ENCODE data around the gene MCRIP1. TPM values are rescaled to one million over a fixed set of nuclear protein-coding genes. Genes with fewer than 3 reads are reported as not detected.

The MCRIP1 gene
- total and polyA plus RNA-seq, 2 experiments from 2014 or later = 161 to 233 TPM

DNA sequence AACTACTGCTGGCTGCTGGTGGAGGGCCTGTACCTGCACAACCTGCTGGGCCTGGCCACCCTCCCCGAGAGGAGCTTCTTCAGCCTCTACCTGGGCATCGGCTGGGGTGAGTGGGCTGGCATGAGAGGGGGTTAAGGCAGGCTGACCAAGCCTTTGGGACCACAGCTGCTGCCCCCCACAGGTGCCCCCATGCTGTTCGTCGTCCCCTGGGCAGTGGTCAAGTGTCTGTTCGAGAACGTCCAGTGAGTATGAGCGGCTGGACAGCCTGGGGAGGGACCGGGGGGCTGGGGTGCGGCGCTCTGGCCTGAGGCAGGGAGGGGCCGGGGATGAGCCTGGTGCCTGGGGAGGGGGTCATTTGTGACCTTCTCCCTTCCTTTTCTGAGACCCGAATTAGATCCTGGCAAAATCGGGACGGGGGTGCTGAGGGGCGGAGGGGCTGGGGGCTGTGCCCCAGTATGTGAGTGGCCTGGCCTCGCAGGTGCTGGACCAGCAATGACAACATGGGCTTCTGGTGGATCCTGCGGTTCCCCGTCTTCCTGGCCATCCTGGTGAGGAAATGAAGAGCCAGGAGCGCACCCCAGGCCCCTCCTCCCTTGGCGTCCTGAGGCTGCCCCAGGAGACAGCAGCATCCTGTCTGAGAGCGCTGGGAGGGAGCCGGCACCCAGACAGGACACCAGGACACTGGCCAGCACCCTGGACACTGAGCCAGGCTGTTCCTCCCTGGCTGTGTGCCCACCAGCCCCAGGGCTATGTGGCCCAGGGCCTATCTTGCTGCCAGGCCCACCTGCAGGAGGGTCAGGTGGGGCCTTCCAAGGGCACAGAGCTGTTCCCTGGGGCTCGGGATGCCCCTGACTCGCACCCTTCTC is 21.2 kb downstream of the MCRIP1 start:
- Histone ChIP-seq H3K4me3 (no peak overlapping the region), H3K27ac (no peak overlapping the region), H3K4me1 (ENCODE audit: low read depth) (peaks cover 4% of the 10 kb centered on the region), H3K9me3 (ENCODE audit: low read depth) (no peaks in the 10 kb centered on the region), H3K36me3 (no peaks in the 10 kb centered on the region), H3K27me3 (peaks cover 29% of the 10 kb centered on the region)
- DNase-seq (ENCODE audit: low read depth in 1 of 2, low spot score in 1 of 2) = no peak
- TF ChIP-seq, protein P1, sequence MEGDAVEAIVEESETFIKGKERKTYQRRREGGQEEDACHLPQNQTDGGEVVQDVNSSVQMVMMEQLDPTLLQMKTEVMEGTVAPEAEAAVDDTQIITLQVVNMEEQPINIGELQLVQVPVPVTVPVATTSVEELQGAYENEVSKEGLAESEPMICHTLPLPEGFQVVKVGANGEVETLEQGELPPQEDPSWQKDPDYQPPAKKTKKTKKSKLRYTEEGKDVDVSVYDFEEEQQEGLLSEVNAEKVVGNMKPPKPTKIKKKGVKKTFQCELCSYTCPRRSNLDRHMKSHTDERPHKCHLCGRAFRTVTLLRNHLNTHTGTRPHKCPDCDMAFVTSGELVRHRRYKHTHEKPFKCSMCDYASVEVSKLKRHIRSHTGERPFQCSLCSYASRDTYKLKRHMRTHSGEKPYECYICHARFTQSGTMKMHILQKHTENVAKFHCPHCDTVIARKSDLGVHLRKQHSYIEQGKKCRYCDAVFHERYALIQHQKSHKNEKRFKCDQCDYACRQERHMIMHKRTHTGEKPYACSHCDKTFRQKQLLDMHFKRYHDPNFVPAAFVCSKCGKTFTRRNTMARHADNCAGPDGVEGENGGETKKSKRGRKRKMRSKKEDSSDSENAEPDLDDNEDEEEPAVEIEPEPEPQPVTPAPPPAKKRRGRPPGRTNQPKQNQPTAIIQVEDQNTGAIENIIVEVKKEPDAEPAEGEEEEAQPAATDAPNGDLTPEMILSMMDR (IDR thresholded peaks at IDR 0.05; ENCODE audit: low read depth, low read length) = no peak

DNA sequence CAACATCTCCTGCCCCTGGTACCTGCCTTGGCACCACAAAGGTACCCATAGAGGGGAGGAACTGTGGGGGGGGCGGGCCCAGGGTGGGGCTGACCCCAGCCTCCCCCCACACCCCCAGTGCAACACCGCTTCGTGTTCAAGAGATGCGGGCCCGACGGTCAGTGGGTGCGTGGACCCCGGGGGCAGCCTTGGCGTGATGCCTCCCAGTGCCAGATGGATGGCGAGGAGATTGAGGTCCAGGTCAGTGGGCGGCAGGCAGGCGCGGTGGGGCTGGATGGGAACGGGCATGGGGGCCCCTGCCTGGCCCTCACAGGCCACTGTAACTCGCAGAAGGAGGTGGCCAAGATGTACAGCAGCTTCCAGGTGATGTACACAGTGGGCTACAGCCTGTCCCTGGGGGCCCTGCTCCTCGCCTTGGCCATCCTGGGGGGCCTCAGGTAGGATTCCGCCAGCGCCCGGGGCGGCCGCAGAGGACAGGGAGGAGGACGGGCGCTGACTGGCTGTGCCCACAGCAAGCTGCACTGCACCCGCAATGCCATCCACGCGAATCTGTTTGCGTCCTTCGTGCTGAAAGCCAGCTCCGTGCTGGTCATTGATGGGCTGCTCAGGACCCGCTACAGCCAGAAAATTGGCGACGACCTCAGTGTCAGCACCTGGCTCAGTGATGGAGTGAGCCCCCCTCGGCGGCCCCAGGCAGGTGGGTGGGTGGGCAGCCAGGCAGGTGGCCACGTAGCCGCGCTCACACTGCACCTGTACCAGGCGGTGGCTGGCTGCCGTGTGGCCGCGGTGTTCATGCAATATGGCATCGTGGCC is 22.0 kb downstream of the MCRIP1 start:
- no peak overlapping the region for H3K27ac ChIP-seq
- no peak overlapping the region for H3K4me3 ChIP-seq
- TF ChIP-seq, protein P1 (IDR thresholded peaks at IDR 0.05; ENCODE audit: low read depth, low read length) = no peak
- H3K9me3 ChIP-seq (ENCODE audit: low read depth) = no peaks in the 10 kb centered on the region
- H3K4me1 ChIP-seq (ENCODE audit: low read depth) = peaks cover 4% of the 10 kb centered on the region
- DNase-seq (ENCODE audit: low read depth in 1 of 2, low spot score in 1 of 2) = no peak
- H3K36me3 ChIP-seq = no peaks in the 10 kb centered on the region
- peaks cover 37% of the 10 kb centered on the region for H3K27me3 ChIP-seq

DNA sequence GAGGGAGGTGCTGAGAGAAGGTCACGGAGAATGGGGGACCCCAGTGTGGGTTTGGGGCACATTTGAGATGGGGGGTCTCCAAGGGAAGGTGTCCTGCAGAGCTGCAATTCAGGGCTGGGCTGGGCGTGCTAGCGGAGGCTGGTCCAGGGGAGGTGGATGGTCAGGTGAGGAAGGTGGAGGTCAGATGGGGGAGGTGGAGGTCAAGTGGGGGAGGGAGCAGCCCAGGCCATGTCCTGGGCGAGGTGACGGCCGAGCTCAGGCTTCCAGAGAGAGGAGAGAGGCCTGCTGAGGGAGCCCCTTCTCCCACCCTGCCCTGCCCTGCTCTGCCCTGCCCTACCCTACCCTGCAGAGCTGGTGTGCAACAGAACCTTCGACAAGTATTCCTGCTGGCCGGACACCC is 22.6 kb downstream of the MCRIP1 start:
- Histone ChIP-seq H3K27ac (no peak overlapping the region), H3K36me3 (no peaks in the 10 kb centered on the region), H3K4me3 (no peak overlapping the region), H3K27me3 (peaks cover 43% of the 10 kb centered on the region), H3K4me1 (ENCODE audit: low read depth) (peaks cover 4% of the 10 kb centered on the region), H3K9me3 (ENCODE audit: low read depth) (no peaks in the 10 kb centered on the region)
- TF ChIP-seq, protein P1 (IDR thresholded peaks at IDR 0.05; ENCODE audit: low read depth, low read length) = no peak
- DNase-seq (ENCODE audit: low read depth in 1 of 2, low spot score in 1 of 2) = no peak

DNA sequence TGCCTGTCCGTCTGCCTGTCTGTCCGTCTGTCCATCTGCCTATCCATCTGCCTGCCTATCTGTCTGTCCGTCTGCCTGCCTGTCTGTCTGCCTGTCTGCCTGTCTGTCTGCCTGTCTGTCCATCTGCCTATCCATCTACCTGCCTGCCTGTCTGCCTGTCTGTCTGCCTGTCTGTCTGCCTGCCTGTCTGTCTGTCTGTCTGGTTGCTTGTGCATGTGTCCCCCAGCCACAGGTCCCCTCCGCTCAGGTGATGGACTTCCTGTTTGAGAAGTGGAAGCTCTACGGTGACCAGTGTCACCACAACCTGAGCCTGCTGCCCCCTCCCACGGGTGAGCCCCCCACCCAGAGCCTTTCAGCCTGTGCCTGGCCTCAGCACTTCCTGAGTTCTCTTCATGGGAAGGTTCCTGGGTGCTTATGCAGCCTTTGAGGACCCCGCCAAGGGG is 23.5 kb downstream of the MCRIP1 start:
- Histone ChIP-seq H3K36me3 (no peaks in the 10 kb centered on the region), H3K4me1 (ENCODE audit: low read depth) (no peaks in the 10 kb centered on the region), H3K27ac (no peak overlapping the region), H3K4me3 (no peak overlapping the region), H3K27me3 (peaks cover 52% of the 10 kb centered on the region), H3K9me3 (ENCODE audit: low read depth) (no peaks in the 10 kb centered on the region)
- TF ChIP-seq, protein P1 (IDR thresholded peaks at IDR 0.05; ENCODE audit: low read depth, low read length) = no peak
- no peak for DNase-seq (ENCODE audit: low read depth in 1 of 2, low spot score in 1 of 2)

DNA sequence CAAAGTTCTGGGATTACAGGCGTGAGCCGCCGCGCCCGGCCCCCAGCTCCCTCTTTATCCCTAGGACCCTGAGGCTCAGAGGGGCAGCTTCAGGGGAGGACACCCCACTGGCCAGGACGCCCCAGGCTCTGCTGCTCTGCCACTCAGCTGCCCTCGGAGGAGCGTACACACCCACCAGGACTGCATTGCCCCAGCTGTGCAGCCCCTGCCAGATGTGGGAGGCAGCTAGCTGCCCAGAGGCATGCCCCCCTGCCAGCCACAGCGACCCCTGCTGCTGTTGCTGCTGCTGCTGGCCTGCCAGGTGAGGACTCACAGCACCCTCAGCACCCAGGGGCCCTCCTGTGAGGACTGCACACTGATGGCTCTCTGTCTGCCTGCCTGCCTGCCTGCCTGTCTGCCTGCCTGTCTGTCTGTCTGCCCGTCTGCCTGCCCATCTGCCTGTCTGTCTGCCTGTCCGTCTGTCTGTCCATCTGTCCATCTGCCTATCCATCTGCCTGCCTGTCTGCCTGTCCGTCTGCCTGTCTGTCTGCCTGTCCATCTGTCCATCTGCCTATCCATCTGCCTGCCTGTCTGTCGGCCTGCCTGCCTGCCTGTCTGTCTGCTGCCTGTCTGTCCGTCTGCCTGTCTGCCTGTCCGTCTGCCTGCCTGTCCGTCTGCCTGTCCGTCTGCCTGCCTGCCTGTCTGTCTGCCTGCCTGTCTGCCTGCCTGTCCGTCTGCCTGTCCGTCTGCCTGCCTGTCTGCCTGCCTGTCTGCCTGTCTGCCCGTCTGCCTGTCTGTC is 24.1 kb downstream of the MCRIP1 start:
- H3K27me3 ChIP-seq = peaks cover 58% of the 10 kb centered on the region

More for the DNA sequence above, 24.1 kb downstream of the MCRIP1 start:
- TF ChIP-seq, protein P1 (IDR thresholded peaks at IDR 0.05; ENCODE audit: low read depth, low read length) = no peak
- Histone ChIP-seq H3K4me1 (ENCODE audit: low read depth) (no peaks in the 10 kb centered on the region), H3K36me3 (no peaks in the 10 kb centered on the region), H3K9me3 (ENCODE audit: low read depth) (no peaks in the 10 kb centered on the region), H3K4me3 (no peak overlapping the region), H3K27ac (no peak overlapping the region)
- DNase-seq (ENCODE audit: low read depth in 1 of 2, low spot score in 1 of 2) = no peak
